WI38 (cell line): ENCODE data around the gene CPNE5.

ENCODE experiments used
- H3K4me3 ChIP-seq: 2 replicates; pipeline ENCODE4 v1.5.1; 2011; ENCODE audit warnings: low read depth, mild to moderate bottlenecking, control low read depth, low read length
- TF ChIP-seq, protein P1 (sequence below): IDR thresholded peaks from 2 replicates; pipeline ENCODE4 v1.5.1; 2012; ENCODE audit warnings: low read depth, mild to moderate bottlenecking, control low read depth, low read length

CPNE5 gene

DNA sequence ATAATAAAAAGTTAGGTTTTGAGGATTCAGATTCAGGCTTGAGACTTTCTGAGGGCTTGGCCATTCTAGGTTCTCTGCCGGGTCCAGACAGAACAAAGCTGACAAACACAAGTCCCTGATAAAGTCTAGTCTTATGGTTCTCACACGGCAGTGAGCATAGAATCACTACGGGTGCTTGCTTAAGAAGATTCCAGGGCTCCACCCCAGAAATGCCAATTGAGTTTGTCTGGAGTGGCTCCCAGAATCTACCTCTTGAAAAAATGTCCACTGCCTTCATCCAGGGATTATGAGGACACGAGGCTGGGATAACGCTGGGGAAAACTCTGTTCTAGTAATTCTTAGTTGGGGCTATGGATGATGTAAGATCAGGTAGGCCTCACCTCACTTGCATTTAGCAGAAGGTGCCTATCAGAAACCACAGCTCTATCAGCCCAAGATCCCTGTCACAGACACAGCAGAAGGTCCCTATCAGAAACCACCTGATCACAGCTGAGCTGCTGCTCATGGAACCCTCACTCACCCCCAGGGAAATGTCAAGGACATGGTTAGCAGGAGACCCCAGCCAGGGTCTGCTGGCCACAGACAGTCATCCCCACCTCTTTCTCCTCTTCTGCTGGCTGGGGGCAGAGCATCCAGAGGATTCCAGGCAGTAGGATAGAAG lies 89.3 kb downstream of the CPNE5 start:
- TF ChIP-seq, protein P1, sequence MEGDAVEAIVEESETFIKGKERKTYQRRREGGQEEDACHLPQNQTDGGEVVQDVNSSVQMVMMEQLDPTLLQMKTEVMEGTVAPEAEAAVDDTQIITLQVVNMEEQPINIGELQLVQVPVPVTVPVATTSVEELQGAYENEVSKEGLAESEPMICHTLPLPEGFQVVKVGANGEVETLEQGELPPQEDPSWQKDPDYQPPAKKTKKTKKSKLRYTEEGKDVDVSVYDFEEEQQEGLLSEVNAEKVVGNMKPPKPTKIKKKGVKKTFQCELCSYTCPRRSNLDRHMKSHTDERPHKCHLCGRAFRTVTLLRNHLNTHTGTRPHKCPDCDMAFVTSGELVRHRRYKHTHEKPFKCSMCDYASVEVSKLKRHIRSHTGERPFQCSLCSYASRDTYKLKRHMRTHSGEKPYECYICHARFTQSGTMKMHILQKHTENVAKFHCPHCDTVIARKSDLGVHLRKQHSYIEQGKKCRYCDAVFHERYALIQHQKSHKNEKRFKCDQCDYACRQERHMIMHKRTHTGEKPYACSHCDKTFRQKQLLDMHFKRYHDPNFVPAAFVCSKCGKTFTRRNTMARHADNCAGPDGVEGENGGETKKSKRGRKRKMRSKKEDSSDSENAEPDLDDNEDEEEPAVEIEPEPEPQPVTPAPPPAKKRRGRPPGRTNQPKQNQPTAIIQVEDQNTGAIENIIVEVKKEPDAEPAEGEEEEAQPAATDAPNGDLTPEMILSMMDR = no peak

GRCh38 chr6:36746251-36746650 lies 93.0 kb downstream of the CPNE5 start:
- H3K4me3 ChIP-seq = no peak overlapping the region
- TF ChIP-seq, protein P1 = no peak

More for the DNA sequence above, 89.3 kb downstream of the CPNE5 start:
- H3K4me3 ChIP-seq = no peak overlapping the region

GRCh38 chr6:36745836-36746235 lies 93.4 kb downstream of the CPNE5 start:
- TF ChIP-seq, protein P1 = no peak
- no peak overlapping the region for H3K4me3 ChIP-seq

DNA sequence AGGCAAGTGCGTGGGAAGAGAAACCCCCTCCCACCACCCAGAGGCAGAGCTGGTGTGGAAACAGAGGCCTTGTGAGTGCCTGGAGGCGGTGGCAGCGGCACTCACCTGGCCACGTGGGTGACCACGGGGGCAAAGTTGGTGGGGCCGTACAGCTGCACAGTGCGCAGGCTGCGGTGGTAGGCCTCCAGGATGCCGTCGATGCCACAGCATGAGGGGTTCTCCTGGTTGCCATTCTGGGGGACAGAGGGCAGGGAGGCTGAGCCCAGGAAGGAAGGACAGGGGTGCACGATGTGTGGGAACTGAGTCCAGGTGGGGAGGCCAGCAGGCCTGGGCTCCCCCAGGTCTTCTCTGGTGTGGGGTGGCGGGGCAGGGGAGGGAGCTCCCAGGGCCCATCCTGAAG lies 94.0 kb downstream of the CPNE5 start:
- H3K4me3 ChIP-seq = no peak overlapping the region
- TF ChIP-seq, protein P1 = no peak

GRCh38 chr6:36744304-36744673 lies 95.0 kb downstream of the CPNE5 start:
- H3K4me3 ChIP-seq = no peak overlapping the region
- TF ChIP-seq, protein P1 = no peak

DNA sequence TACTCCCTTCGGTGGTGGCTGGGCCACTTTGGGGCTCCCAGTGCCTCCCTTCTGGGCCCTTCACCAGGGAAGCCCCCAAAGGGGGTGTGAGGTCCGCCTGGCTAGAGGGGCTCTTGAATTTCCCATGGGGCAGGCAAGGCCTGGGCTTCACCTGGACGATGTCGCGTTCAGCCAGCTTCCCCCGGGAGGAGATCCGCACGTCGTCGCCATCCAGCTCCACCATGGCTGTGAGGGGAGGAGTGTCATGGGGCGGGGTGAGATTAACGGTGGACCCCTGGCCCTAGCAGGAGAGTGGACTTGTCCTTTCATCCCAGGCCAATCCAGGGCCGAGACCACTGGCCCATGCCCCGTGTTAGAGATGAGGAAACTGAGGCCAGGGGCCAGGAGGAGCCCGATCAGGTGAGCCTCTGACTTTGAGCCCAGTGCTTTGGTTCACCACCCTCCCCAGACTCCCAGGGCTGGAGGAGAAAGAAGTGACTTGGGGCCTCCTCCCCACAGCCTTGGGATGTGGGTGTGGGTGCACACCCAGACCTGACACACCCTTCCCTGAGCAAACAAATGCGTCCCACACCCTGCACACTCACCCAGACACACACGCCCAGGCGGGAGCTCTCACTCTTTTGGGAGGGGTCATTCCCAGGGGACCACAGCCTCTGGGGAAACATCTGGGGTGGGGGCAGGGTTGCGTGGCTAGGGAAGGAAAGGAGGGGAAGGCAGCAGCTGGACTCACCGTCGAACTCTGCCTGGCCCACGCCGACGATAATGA lies 95.5 kb downstream of the CPNE5 start:
- no peak overlapping the region for H3K4me3 ChIP-seq
- TF ChIP-seq, protein P1 = no peak

GRCh38 chr6:36743032-36743431 lies 96.2 kb downstream of the CPNE5 start:
- TF ChIP-seq, protein P1 = no peak
- H3K4me3 ChIP-seq = no peak overlapping the region
